GM19035 (cell line): ENCODE results near the gene KLHDC8A.
"Not testable (repeated sequence)": the region's sequence is repeated elsewhere in the genome, so short reads cannot be mapped to it uniquely, and the experiment has no call there.

Experiments used
- ATAC-seq: cut with Tn5 transposase; IDR thresholded peaks from one replicate; pipeline ENCODE4 v1.9.1; 2021; ENCODE audit not compliant: unreplicated experiment

Gene KLHDC8A

DNA sequence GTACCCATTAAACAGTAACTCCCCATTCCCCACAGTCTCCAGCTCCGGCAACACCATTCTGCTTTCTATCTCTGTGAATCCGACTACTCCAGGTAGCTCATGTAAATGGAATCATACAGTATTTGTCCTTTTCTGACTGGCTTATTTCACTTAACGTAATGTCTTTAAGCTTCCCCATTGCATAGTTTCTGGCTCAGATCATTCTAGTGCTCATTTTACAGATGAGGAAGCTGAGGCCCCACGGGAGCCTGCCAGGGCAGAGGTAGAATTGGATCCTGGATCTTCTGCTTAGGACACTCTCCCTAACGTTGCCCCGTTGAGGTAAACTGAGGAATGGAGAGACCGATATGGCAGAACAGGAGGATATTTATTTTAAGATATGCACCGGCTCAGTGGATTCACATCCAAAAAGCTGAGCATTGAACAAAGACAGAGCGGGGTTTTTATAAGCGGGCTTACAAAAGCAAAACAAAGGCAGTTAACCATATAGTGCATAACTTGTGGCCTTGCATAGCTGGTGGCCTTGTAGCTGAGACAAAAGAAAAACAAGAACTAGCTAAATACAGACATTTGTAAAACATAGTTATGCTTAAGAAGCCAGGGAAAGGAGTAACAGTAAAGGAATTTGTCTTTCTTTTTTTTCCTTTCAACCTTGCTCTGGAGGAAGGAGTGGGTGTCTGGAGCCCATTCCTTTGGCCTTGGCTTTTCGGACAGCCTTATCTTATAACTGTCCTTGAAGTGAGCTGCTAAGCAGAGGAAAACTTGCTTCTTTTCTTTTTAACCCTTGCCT, 15.3 kb upstream of the KLHDC8A start:
- ATAC-seq: no peak

- no peak for ATAC-seq
Observed at GRCh38 chr1:205370780-205371179, 14.1 kb upstream of the KLHDC8A start.

- ATAC-seq: no peak
Observed at GRCh38 chr1:205369701-205370123, 13.0 kb upstream of the KLHDC8A start.

GRCh38 chr1:205368478-205368877, 11.8 kb upstream of the KLHDC8A start:
- ATAC-seq: no peak

DNA sequence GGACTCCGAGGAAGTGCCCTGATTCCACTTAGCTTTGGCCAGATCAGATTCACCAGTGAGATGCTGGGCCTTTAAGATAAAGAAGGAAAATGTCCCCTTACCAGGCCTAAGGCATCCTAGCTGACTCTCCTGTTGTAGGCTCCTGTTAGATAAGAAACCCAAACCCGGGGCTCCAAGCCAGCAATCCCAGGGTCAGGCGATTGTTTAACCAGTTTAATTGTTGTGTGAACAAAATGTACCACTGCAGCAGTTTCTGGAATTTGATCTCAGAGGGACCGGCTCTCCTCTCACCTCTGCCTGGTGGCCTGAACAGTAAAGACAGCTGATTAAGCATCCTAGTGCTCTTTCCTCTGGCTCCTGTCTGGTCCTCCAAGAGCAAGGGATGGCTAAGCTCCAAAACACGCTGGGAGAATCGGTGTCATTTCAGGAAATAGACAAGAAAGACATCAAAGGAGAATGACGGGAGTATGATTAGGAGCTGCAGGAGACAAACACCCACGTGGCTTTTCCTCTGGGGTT, 9.3 kb upstream of the KLHDC8A start:
- ATAC-seq: no peak

DNA sequence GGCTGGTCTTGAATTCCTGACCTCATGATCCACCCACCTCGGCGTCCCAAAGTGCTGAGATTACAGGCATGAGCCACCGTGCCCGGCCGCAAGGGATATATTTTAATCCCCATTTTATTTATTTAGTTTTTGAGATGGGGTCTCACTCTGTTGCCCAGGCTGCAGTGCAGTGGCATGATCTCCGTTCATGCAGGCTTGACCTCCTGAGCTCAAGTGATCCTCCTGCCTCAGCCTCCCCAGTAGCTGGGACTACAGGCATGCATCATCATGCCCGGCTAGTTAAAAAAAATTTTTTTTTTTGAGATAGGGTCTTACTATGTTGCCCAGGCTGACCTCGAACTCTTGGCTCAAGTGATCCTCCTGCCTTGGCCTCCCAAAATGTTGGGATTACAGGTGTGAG, 8.4 kb upstream of the KLHDC8A start:
- ATAC-seq: not testable (repeated sequence)

GRCh38 chr1:205360891-205361290, 4.2 kb upstream of the KLHDC8A start:
- ATAC-seq: no peak

GRCh38 chr1:205359771-205360565, 3.2 kb upstream of the KLHDC8A start:
- no peak for ATAC-seq

DNA sequence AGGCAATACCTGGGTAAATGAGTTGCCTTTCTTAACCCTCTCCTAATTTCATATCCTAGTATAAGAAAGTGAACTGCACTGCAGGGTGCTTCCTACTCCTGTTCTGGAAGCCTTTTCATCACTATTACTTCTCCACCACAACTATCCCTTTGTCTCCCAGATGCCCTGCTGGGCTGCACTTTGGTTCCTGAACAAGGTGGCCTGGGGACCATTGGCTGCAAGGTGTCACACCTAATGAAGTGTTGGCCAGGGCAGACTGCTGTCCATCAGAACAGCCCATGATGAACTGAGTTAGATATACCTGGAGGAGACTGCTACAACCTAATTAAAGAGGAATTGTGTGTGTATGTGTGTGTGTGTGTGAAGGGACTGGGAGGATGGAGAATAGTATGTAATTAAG, 1.9 kb upstream of the KLHDC8A start:
- no peak for ATAC-seq

GRCh38 chr1:205357567-205357966, 845 bp upstream of the KLHDC8A start:
- no peak for ATAC-seq

- ATAC-seq: no peak
Observed at GRCh38 chr1:205355075-205355453, 1.7 kb downstream of the KLHDC8A start.

DNA sequence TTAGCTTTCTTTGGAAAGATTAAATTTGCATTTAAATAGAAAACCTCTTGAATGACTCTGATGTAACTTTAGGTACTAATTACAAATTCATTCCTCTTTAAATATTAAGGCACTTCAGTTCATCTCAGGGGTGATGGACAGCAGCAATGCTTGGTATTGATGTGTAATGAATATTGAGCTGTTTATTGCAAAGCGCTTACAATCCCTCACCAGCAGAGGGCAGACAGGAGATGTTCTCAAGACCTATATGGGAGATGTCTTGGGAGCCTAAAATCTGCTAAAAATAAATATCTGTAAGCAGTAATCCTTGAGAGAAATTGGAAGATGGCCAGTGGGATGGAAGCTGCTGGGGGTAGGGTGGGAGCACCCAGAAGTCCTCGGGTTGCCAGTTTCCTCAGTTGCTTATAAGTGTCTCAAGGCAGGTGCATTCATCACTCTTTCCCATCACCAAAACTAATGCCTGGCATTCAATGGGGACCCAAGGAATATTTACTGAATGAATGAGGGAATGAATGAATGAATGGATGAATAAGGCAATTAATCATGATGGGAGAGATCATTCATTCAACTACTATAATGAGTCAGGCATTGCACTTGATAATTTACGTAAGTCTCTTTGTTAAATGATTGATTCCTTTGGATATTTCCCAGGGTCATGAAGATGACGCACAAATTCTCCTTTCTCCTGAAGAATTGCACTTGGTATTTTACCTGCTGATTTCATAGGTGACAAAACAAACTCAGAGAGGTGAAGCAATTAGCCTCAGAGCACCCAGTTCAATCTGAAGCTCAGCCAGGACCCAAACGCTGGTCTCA, 2.3 kb downstream of the KLHDC8A start:
- ATAC-seq: no peak

DNA sequence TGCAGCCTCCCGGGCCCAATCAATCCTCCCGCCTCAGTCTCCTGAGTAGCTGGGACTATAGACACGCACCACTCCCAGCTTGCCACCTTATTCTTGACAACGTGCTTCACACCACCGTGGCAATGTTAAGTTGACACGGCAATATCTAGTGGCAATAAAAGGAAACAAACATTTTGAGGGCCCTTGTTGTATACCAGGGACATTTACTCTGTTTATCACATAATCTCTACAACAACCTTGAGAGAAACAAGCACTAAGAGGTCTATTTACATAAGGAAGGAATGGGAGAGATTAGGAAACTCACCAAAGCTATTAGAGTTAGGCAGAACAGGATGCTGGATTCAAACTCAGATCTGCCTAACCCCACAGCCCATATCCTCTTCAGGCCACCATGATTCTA, 3.1 kb downstream of the KLHDC8A start:
- no peak for ATAC-seq

DNA sequence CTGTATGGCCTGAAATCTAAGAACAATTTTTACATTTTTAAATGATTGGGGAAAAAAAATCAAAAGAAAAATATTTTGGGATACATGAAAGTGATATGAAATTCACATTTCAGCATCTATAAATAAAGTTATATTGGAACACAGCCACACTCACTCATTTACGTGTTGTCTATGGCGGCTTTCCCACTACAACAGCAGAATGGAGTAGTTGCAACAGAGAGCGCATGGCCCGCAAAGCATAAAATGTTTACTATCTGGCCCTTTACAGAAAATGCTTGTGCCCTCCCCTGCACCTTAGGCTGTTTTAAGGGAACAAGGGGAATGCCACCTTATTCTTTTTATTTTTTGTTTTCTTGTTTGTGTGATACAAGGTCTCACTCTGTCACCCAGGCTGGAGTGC, 3.5 kb downstream of the KLHDC8A start:
- no peak for ATAC-seq

DNA sequence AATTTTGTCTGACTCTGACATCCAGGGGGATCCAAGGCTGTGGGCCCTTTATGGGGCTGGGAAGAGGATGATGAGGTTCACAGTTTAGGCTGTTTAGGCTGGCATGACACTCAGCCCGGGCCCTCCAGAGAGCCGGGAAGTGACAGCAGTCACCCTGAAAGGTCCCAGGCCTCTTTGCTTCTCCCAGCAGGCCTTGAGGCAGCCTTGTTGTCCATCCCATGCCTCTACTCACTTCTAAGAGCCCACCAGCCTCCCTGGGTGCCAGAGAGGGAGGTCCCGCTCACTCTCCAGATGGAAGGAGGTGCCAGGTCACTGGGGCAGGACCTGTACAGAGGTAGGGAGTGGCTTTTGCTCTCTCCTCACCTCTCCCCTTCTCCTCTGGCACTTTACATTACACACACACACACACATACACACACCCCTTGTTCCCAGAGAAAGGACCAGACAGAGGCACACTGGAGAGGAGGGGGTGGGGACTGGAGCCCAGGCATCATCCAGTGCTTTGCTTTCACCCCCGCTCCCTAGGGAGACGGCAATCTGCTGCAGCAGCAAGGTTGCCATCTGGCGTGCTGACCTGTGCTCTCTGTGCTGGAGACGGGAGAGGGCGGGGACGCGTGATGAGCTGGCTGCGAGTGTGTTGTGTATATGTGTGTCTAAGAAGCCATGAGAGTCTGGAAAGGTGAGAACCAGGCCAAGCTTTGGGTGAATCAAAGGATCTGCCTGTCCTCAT, 4.6 kb downstream of the KLHDC8A start:
- no peak for ATAC-seq

DNA sequence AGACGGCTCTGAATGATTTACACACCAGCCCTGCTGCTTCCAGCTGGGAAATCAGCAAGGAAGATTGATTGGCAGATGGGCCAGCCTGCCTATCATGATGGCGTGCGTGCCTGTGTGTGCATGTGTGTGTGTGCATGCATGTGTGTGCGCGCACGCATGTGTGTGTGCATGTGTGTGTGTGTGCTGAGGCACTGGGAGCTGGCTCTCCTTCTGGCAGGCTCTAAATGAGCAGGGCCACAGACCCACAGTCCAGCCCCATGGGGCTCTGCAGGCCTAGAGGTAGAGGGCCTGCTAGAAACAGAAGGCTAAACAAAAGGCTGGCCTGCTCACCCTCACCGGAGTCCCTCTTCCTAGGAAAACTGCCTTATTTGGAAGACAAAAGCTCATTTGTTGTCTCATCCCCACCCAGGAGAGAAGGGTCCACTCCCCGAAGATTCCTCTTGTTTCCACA, 6.0 kb downstream of the KLHDC8A start:
- ATAC-seq: no peak

DNA sequence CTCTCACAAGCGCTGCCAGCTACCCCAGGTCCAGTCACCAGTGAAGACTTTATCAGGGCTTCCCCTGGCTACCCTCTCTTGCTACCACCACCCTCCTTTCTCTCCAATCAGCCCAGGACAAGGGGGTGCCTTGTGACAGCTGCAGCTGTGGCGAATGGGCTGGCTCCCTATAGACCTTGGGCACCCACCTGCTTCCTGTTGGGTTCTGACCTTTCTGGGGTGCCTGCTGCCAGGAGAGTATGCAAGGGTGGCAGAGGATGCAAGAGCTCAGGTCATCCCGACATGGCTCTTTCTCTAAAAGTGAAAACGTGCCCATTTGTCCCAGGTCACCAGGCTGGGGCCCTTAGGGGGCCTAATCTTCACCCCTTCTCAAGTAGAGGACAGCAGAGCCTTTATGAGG, 6.6 kb downstream of the KLHDC8A start:
- ATAC-seq: no peak

- no peak for ATAC-seq
Observed at GRCh38 chr1:205348554-205349487, 7.9 kb downstream of the KLHDC8A start.

DNA sequence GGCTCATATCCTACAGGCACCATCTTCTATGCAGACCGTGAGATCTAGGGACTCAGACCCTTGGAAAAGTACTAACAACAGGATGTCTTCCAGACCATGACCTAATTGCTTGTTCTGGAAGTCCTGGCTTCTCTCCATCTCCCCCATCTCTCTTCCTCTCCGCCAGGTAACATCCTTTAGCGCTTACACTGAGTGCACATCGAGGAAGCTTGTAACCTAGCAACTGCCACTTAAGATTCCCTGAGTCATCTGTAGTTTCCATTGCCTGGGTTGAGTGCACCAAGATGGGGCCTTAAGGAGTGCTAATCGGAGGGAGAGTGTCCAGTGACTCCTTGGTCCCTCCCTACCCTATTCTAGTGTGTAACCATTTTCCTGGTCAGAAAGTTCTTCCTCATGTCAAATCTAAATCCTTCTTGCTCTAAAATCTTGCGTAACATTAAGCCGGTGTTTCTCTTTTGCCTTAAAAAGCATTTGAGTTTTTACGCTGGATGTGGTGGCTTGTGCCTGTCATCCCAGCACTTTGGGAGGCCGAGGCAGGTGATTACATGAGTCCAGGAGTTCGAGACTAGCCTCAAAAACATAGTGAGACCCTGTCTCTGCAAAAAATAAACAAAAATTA, 9.7 kb downstream of the KLHDC8A start:
- ATAC-seq: no peak
